ENCODE results near the gene CREB5.

- TF ChIP-seq, protein P1, sequence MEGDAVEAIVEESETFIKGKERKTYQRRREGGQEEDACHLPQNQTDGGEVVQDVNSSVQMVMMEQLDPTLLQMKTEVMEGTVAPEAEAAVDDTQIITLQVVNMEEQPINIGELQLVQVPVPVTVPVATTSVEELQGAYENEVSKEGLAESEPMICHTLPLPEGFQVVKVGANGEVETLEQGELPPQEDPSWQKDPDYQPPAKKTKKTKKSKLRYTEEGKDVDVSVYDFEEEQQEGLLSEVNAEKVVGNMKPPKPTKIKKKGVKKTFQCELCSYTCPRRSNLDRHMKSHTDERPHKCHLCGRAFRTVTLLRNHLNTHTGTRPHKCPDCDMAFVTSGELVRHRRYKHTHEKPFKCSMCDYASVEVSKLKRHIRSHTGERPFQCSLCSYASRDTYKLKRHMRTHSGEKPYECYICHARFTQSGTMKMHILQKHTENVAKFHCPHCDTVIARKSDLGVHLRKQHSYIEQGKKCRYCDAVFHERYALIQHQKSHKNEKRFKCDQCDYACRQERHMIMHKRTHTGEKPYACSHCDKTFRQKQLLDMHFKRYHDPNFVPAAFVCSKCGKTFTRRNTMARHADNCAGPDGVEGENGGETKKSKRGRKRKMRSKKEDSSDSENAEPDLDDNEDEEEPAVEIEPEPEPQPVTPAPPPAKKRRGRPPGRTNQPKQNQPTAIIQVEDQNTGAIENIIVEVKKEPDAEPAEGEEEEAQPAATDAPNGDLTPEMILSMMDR (IDR thresholded peaks at IDR 0.05): no peak
- TF ChIP-seq POLR2A (IDR thresholded peaks at IDR 0.05): no peak
Measured at GRCh38 chr7:28544453-28545117, 132.3 kb downstream of the CREB5 start.
